ENCODE results near the gene SEL1L2. TPM values are rescaled to one million over a fixed set of nuclear protein-coding genes. Genes with fewer than 3 reads are reported as not detected.

The SEL1L2 gene
- total and polyA plus RNA-seq, 4 donors, result not detected

GRCh38 chr20:13878566-13878965 is 111.8 kb downstream of the SEL1L2 start:
- WGBS, 2 donors, result 92 to 93% methylated on average over 2 of the region's 2 CpGs
- ATAC-seq (ENCODE audit: insufficient read depth, low FRiP score) (no peak), DNase-seq (no peak)
- no peak overlapping the region for H3K9ac ChIP-seq (ENCODE audit: insufficient read depth in 1 of 2, low read length in 2 of 2)
- no peaks in the 10 kb centered on the region for H3K9me3 ChIP-seq (ENCODE audit: control insufficient read depth in 4 of 4, insufficient read depth in 3 of 4, low read length in 3 of 4)
- H3K27ac ChIP-seq (ENCODE audit: low read depth in 1 of 2, low read length in 1 of 2), result no peak overlapping the region
- no peaks in the 10 kb centered on the region for H3K4me1 ChIP-seq (ENCODE audit: control insufficient read depth in 5 of 5, insufficient read depth in 5 of 5, low read length in 5 of 5)
- H3K27me3 ChIP-seq (ENCODE audit: control insufficient read depth in 3 of 3, insufficient read depth in 3 of 3, low read length in 2 of 3), result no peaks in the 10 kb centered on the region
- H3K4me3 ChIP-seq, result no peak overlapping the region
- TF ChIP-seq CTCF (IDR thresholded peaks at IDR 0.05; ENCODE audit: control extremely low read depth, extremely low read depth), result no peak
- H3K36me3 ChIP-seq (ENCODE audit: control insufficient read depth in 4 of 4, insufficient read depth in 4 of 4, low read length in 4 of 4), result no peaks in the 10 kb centered on the region

DNA sequence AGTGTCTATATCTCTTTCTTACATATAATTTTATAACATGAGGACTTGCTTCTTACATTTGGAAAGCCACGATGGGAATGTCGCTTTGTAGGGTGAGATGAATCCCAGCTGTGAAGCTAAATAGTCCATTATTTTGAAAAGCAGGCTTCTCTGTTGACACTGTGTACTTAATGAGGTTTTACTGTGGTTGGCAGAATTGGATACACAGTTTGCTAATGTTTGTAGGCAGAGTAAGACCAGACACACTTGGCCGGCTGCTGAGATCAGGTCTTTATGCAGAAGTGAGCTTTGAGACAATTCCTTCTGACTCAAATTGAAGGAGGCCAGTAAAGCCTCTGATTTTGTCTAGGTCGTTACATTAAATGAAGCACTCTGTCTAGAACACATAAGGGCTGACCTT is 112.6 kb downstream of the SEL1L2 start:
- H3K9ac ChIP-seq (ENCODE audit: insufficient read depth in 1 of 2, low read length in 2 of 2), result no peak overlapping the region
- H3K9me3 ChIP-seq (ENCODE audit: control insufficient read depth in 4 of 4, insufficient read depth in 3 of 4, low read length in 3 of 4), result no peaks in the 10 kb centered on the region
- H3K4me1 ChIP-seq (ENCODE audit: control insufficient read depth in 5 of 5, insufficient read depth in 5 of 5, low read length in 5 of 5), result no peaks in the 10 kb centered on the region
- H3K4me3 ChIP-seq, result no peak overlapping the region
- H3K27ac ChIP-seq (ENCODE audit: low read depth in 1 of 2, low read length in 1 of 2), result no peak overlapping the region
- DNase-seq (no peak), ATAC-seq (ENCODE audit: insufficient read depth, low FRiP score) (no peak)
- 46 to 54% methylated on average over 4 of the region's 4 CpGs for WGBS, 2 donors
- H3K27me3 ChIP-seq (ENCODE audit: control insufficient read depth in 3 of 3, insufficient read depth in 3 of 3, low read length in 2 of 3), result no peaks in the 10 kb centered on the region
- no peak for TF ChIP-seq CTCF (IDR thresholded peaks at IDR 0.05; ENCODE audit: control extremely low read depth, extremely low read depth)
- no peaks in the 10 kb centered on the region for H3K36me3 ChIP-seq (ENCODE audit: control insufficient read depth in 4 of 4, insufficient read depth in 4 of 4, low read length in 4 of 4)

DNA sequence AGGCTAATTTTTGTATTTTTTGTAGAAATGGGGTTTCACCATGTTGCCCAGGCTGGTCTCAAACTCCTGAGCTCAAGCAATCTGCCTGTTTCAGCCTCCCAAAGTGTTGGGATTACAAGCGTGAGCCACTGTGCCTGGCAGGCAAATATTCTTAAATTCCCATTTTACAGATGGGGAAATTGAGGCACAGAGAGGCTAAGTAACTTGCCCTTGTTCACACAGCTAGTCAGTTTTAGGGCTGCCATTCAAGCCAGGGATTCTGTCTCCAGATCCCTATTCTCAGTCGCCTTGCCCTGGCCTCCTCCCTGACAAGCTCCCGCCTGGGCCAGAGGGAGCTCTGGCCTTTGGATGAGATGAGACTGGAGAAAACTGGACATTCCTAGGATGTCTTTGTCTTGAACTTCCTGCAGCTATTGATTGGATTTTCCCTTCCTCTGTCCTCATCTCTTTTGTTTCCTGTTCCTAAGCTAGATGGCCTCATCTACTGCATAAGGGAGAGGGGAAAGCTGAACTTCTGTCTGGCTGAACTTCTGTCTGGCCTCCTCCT is 115.1 kb downstream of the SEL1L2 start:
- WGBS, 2 donors, result 76 to 82% methylated on average over 3 of the region's 3 CpGs
- H3K9me3 ChIP-seq (ENCODE audit: control insufficient read depth in 4 of 4, insufficient read depth in 3 of 4, low read length in 3 of 4), result no peaks in the 10 kb centered on the region

More for the DNA sequence above, 115.1 kb downstream of the SEL1L2 start:
- no peak for ATAC-seq (ENCODE audit: insufficient read depth, low FRiP score)
- no peak overlapping the region for H3K9ac ChIP-seq (ENCODE audit: insufficient read depth in 1 of 2, low read length in 2 of 2)
- no peaks in the 10 kb centered on the region for H3K36me3 ChIP-seq (ENCODE audit: control insufficient read depth in 4 of 4, insufficient read depth in 4 of 4, low read length in 4 of 4)
- H3K4me3 ChIP-seq, result no peak overlapping the region
- no peaks in the 10 kb centered on the region for H3K4me1 ChIP-seq (ENCODE audit: control insufficient read depth in 5 of 5, insufficient read depth in 5 of 5, low read length in 5 of 5)
- H3K27me3 ChIP-seq (ENCODE audit: control insufficient read depth in 3 of 3, insufficient read depth in 3 of 3, low read length in 2 of 3), result no peaks in the 10 kb centered on the region
- TF ChIP-seq CTCF (IDR thresholded peaks at IDR 0.05; ENCODE audit: control extremely low read depth, extremely low read depth), result no peak
- no peak for DNase-seq
- no peak overlapping the region for H3K27ac ChIP-seq (ENCODE audit: low read depth in 1 of 2, low read length in 1 of 2)
